GM12873 (cell line): ENCODE measurements around the gene FGR.
A peak's percentile ranks its signal among the peaks of the same experiment; 100 is the strongest.

Experiments
- TF ChIP-seq, protein P1 (sequence below): IDR thresholded peaks from 2 replicates; pipeline ENCODE4 v1.5.1; 2012; ENCODE audit warnings: low read depth, mild to moderate bottlenecking, moderate library complexity, low read length, control low read depth; ENCODE audit not compliant: insufficient read depth; ENCODE audit errors: missing control alignments

Gene FGR

DNA sequence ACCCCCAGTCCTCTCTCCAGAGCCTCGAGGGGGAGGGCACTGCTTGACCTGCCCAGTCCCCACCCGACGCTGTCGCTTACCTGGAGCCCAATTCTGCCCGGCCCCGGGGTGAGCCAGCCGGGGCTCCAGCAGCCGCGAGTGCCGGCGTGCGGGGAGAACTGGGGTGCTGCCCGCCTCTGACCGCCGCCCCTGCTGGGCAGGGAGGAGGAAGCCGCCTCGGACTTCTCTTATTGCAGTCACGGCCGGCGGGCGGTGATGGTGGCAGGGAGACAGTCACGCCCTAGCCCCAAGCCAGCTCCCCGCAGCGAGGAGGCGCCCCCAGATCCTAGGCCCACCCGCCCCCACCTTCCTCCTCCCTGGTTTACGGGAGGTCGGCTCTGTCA is at the start of gene FGR:
FGR (minus strand) TSS at position 201 of the 383 bp plus-strand sequence. CDS start 11,269 bp downstream, outside the sequence.
- TF ChIP-seq, protein P1, sequence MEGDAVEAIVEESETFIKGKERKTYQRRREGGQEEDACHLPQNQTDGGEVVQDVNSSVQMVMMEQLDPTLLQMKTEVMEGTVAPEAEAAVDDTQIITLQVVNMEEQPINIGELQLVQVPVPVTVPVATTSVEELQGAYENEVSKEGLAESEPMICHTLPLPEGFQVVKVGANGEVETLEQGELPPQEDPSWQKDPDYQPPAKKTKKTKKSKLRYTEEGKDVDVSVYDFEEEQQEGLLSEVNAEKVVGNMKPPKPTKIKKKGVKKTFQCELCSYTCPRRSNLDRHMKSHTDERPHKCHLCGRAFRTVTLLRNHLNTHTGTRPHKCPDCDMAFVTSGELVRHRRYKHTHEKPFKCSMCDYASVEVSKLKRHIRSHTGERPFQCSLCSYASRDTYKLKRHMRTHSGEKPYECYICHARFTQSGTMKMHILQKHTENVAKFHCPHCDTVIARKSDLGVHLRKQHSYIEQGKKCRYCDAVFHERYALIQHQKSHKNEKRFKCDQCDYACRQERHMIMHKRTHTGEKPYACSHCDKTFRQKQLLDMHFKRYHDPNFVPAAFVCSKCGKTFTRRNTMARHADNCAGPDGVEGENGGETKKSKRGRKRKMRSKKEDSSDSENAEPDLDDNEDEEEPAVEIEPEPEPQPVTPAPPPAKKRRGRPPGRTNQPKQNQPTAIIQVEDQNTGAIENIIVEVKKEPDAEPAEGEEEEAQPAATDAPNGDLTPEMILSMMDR = no peak

DNA sequence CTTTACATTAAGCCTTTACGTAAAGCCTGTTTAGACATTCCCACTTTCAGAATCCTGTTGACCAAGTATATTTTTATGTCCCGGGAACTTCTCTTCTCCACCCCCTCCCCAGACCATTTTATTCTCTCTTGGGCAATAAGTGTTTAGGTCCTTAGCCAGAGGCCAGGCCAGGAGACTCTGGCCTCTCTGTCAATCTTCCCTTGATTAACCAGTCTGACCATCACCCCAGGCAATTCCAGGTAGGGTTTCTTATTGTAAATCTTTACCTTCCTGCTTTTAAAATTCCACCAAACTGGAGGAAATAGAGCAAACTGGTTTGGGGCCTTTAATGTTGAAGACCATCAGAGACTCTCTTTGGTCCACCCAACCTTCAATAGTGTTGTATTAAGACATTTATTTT is 49.2 kb upstream of the FGR start:
- TF ChIP-seq, protein P1 = no peak

DNA sequence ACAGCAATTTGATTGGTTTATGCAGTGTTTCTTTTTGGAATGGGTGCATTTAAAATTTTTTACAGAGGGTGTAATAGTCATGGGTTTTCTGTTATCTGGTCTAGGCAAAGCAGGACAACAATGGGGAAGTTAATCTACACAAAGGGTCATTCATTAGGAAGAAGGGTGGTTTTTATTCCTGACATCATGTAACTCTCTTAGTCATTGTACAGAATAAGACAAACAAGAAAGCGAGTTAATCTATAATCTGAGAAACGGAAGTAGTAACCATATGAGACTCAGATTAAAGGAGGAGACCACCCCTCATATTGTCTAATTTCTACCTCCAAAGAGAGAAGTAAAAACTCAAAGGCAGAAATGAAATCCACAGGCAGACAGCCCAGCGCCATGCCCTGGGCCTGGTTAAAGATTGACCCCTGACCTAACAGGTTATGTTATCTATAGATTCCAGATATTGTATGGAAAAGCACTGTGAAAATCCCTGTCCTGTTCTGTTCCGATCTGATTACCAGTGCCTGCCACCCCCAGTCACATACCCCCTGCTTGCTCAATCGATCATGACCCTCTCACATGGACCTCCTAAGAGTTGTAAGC is 47.5 kb upstream of the FGR start:
- TF ChIP-seq, protein P1 = no peak

DNA sequence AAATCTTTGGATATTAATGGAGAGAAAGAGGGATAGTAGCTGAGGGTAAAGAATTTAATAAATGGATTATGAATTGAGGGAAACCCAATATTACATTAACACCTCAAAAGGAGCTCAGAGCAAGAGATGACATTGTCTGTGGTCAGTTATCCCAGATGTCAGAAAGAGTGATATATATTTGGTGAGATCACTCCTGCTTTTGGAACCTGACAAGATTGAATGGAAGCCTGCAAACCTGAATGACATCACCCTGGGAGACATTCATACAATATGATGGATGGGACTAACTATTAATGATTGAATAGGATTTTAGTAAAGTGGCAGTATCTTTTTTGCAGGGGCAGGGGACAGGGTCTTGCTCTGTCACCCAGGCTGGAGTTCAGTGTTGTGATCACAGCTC is 43.8 kb upstream of the FGR start:
- TF ChIP-seq, protein P1 = no peak

DNA sequence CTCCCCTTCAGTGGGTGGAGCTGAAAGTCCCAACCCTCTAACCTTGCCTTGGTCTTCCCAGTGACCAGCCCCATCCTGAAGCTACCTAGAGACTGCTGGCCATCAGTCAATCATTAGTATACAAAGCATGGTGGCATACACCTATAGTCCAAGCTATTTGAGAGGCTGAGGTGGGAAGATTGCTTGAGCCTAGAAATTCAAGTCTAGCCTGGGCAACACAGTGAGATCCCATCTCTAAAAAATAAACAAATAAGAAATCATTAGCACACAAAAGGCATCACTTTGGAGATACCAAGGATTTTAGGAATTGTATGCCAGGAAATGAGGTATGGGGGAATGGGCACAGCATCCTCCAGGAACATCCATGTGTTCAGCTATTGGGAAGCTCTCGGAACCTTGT is 41.4 kb upstream of the FGR start:
- TF ChIP-seq, protein P1 = no peak

DNA sequence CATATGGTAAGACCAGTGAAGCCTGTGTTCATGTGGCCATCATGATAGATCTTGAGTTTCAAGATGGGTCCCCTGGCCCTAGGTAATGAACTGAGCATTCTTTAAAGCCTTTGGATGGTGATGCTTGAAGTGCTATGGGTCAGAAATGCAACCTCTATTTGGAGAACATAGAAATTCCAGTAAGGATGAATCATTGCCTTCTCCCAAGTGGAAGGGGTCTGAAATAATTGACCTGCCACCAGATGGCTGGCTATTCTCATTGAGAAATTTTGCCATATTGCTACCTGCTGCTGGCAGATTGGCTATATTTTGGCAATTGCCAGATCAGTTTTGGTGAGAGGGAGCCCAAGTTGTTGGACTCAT is 37.7 kb upstream of the FGR start:
- TF ChIP-seq, protein P1 = no peak

DNA sequence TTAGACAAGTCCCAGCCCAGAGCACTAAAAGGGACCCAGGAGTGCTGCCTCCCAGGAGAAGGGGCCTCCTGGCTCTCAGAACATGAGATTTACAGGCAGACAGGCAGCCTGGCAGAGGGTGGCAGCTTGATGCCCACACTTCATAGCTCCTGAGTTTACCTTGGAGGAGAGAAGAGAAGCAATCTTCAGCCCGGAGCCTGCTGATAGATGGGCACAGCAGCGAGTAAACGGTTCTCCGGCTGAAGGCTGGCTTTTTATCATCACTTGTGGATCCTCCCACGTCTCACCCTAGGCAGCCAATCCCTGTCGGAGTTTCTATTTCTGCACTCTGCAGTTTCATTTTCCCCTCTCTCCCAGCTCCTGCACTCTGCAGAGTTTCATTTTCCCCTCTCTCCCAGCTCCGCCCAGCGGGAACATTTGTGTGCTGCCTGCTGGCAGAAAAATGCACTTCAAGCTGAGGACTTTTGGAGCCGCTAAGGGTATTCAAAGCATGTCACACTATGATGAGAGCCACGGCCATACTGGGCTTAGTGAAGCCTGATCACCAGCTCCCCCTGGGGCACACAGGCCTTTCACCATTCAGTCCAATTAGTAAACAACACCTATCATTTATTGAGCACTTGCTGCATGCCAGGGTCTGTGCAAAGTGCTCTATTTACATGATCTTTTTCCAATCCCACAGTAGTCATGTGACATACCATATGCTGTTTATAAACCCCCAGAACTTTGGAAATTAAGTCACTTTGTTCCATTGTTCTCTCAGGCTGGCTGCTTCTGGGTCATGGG is 37.2 kb upstream of the FGR start, which contains the start of gene IFI6:
IFI6 (minus strand) TSS at position 229 of the 786 bp plus-strand sequence. CDS start 2,878 bp downstream, outside the sequence.
- TF ChIP-seq, protein P1 = peak; percentile 46
